Epithelial cell of proximal tubule (primary cell): Measurements from ENCODE around the gene MPDZ. TPM values are rescaled to one million over a fixed set of nuclear protein-coding genes. Genes with fewer than 3 reads are reported as not detected.
"Not testable (repeated sequence)": the region's sequence is repeated elsewhere in the genome, so short reads cannot be mapped to it uniquely, and the experiment has no call there.

Experiments
- DNase-seq: peaks from one replicate; pipeline ENCODE4 v3.0.0-alpha.2; 2011; ENCODE audit warnings: low read depth
- H3K4me3 ChIP-seq: 2 replicates; pipeline ENCODE4 v1.5.1; 2011; ENCODE audit warnings: low read depth, mild to moderate bottlenecking, low read length
- CTCF ChIP-seq: conservative IDR thresholded peaks from 2 replicates; pipeline ENCODE4 v1.5.1; 2012; ENCODE audit warnings: low read depth, mild to moderate bottlenecking, low read length
- total RNA-seq: library from RNA; depleted of rRNA; stranded (reverse); fragments of >200 nt; gene quantifications from 2 replicates; pipeline ENCODE4 v1.2.3, GENCODE V29; 2015

MPDZ gene
- total RNA-seq, 1 donor from 2014 or later, result 18.4 TPM

- no peak for DNase-seq
- H3K4me3 ChIP-seq, result no peak overlapping the region
- no peak for TF ChIP-seq CTCF
These were observed 39.8 kb downstream of the MPDZ start for GRCh38 chr9:13239660-13240059.

DNA sequence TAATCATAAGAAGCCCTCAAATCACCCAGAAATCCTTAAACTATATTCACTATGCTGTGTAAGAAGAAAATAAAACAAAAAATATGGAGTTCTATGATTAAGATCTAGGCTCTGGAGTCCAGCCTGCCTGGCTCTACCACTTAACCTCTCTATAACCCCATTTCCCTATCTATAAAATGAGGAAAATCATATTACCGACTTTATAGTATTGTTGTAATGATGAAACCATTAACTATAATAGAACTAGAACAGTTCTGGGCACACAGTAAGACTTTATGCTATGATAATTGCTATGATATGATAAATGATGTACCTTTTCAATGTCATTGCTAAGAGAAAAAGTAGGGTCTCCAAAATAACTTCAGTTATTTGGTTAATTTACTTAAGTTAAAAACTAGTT lies 40.3 kb downstream of the MPDZ start:
- no peak overlapping the region for H3K4me3 ChIP-seq
- no peak for TF ChIP-seq CTCF
- DNase-seq, result no peak

DNA sequence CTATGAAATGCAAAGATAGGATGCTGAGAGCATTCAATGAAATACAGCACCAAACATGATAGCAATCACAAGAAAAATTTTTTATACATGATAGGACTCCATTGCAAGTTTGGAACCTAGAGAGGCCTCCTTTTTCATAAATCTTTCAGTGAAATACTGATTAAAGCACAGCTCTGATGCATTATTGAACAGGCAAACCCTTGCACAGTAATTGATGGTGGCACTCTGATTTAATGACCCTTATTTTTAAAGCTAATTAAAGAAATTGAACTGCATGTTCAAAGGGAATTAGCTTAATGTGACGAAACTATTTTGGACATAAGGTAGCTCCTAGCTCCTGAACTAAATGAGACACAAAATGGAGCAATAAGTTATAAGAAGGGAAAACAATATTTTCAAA lies 44.6 kb downstream of the MPDZ start:
- no peak for TF ChIP-seq CTCF
- DNase-seq, result no peak
- H3K4me3 ChIP-seq, result no peak overlapping the region

- no peak for TF ChIP-seq CTCF
- no peak overlapping the region for H3K4me3 ChIP-seq
- no peak for DNase-seq
These were observed 51.1 kb downstream of the MPDZ start for GRCh38 chr9:13228431-13228830.

DNA sequence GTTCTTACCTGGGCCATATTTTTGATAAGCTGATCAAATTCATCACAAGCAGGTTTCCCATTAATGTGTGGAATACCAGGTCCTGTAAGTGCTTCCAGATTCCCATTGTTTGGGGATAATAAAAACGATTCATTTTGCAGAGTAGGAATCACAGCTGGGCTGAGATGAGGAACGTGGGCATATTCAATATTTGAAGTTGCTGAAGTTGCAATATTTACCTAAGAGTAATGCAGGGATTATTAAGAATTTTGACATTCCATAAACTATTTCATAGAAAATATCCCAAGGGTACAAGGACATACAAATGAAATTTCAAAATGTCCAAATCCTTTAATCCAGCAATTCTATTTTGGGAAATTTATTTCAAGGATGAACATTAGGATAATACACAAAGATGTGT lies 55.1 kb downstream of the MPDZ start:
- no peak for TF ChIP-seq CTCF
- no peak for DNase-seq
- no peak overlapping the region for H3K4me3 ChIP-seq

DNA sequence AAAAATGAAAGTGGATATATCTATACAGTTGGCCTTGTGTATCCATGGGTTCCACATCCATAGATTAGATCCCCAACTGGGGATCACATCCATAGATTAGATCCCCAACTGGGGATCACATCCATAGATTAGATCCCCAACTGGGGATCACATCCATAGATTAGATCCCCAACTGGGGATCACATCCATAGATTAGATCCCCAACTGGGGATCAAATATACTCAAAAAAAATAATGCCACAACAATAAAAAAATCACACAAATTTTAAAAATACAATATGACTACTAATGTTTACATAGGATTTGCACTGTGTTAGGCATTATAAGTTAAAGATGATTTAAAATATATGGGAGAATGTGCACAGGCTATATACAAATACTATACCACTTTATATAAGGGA lies 56.8 kb downstream of the MPDZ start:
- DNase-seq, H3K4me3 ChIP-seq: not testable (repeated sequence)

- no peak overlapping the region for H3K4me3 ChIP-seq
- TF ChIP-seq CTCF, result no peak
- DNase-seq, result no peak
These were observed 57.8 kb downstream of the MPDZ start for GRCh38 chr9:13221741-13222140.

DNA sequence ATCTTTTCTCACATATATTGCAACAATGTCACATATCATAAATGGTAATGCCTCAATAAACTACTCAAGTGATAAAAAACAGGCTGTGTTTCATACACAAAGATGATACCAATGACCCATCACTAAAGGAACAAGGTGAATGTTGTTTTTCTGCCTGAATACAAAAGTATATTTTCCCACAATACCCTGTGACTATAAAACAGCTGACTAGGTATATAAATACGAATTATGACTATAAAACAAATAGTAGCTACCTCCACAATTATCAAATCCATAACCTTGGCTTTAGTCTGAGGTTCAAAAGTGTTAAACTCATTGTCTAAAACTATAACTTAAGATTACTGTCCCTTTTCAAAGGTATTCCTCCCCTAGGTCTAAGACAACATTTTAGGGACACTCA lies 58.7 kb downstream of the MPDZ start:
- TF ChIP-seq CTCF, result no peak
- H3K4me3 ChIP-seq, result no peak overlapping the region
- no peak for DNase-seq
